Activated CD8-positive, alpha-beta memory T cell treated with anti-CD3 and anti-CD28 coated beads, Interleukin-2, amount 50 U/mL, for 48 hours (primary cell): ENCODE measurements around the gene ANKDD1B.

Experiments used
- DNase-seq: peaks from one replicate; pipeline ENCODE4 v3.0.0-alpha.2; 2020

Gene ANKDD1B

DNA sequence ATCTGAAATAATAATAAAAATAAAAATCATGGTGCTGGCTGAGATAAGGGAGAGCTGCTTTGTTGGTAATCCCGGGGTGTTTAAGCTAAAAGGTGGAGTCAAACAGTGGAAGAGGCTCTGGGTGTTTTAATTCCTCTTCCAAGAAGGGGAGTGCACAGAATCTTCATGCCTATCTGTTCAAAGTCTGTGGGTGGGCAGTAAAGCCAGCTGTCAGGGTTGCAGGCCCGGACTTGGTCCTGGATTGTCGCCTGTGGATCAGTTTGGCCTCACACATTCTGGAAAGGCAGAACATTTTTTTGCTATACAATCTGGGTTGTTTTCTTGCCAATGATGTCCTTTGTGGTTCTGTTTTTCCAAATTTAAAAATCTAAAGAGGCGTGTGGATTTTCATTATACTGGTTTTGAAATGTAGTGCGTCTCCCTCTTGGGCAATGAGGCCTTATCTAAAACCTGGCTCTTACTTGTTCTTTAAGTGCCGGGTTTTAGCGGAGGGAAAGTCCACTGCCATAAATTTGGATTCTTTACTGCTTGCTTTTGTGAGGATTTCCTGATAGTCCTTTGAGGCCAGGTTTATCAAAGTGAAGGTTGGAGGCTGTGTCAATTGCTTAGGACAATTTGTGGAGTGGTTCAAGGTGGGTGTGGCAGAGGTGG, 5.8 kb downstream of the ANKDD1B start:
- no peak for DNase-seq

- DNase-seq: no peak
Measured at GRCh38 chr5:75617736-75618352, 6.6 kb downstream of the ANKDD1B start.

DNA sequence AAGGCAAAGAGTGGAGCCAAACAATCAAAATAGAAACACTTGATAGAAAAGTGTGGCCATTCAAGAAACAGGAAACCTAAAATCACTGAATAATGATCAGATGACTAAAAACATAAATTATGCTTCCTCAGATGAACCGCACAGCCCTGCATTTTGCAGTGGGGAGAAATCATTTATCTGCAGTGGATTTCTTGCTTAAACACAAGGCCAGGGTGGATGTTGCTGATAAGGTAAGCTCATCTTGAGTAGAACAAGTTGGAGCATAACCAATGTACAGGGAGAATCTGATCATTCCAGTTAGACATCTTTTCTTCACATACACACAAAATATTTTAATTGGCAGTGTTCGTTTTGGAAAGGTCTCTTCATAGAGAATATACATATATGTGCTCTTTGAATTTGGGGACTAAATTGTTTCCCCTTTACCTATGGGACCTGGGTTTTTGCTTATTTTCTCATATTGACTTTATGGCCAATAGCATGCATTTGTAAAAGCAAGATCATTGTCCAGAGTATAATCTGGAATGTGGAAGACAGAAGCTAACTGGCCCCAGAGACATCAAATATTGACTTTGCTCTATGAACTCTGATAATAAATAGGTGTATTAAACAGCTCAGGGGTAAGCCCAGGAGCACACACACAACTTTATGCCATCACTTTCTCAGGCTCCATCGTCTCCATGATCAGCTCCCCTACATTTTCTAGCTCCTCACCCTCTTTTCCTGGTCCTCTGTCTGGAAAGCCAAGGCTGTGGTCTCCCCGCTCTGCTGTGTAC, 9.1 kb downstream of the ANKDD1B start:
- no peak for DNase-seq

DNA sequence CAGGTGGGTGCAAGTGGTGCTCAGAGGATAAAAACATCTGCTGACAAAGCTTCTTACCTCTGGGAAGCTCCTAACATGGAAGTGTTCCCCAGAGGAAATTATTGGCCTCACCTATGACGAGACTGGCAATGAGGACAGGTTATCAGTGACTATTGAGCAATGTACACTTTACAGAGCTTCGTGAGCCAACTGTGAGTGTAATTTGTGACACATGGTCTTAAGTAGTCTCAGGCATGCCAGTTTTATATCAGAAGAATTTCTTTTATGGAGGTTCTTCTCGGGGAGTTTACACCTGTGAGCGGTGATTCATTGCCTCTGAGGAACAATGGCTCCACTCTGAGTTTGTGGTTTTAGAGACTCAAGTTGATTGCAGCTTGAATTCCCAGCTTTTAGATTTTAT, 11.3 kb downstream of the ANKDD1B start:
- DNase-seq: no peak

DNA sequence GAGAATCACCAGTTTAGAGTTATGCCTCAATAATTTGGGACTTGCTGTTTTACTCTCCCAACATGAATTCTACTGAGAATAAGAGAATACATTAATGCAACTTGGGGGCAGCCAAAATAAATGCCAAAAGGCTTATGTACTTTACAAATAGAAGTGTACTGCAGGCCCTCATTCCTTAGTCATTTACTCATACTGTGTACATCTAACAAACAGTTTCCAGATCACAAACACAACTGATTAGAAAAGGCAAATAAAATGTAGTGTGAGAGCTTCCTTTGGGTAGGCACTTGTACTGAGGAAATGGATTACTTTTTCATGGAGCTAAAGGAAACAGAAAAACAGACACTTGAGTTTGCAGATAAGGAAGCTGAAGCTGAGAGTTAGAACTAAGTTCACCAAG, 12.6 kb downstream of the ANKDD1B start:
- no peak for DNase-seq

GRCh38 chr5:75626959-75627358, 15.7 kb downstream of the ANKDD1B start:
- DNase-seq: no peak

GRCh38 chr5:75627801-75628200, 16.5 kb downstream of the ANKDD1B start:
- DNase-seq: no peak

DNA sequence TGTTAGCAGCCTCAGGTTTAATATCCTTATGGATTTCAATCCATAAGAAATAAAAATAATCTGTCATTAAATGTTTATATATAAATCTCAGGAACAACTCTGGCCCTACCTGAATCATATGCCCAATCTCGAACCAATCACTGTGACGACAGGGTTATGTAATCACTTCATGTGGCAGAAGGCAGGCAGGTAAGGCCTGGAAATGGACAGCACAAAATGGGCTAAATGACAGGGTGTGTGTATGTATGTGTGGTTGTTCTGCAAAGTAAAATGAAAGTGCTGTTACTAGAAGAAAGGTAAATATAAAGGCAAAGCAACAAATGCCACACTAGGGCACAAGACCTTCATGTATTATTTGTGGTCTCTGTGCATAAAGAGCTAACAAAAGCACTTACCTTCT, 19.6 kb downstream of the ANKDD1B start:
- no peak for DNase-seq

DNA sequence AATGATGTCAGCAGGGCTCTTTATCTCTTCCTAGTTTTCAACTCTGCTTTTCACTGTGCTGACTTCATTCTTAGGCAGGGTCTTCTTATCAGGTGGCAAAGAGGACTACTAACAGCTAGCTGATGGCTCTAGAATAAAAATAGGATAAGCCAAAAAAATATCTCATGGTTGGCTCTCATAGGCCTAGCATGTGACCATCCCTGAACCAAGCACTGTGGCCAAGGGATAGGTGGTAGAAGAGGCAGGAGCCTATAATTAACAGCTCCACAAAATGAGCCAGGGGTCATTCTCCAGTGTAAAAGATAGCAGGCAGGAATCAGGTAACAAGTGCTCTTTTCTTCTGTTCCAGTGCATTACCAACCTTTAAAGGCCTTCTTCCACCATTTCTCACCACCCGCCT, 21.1 kb downstream of the ANKDD1B start:
- DNase-seq: no peak

DNA sequence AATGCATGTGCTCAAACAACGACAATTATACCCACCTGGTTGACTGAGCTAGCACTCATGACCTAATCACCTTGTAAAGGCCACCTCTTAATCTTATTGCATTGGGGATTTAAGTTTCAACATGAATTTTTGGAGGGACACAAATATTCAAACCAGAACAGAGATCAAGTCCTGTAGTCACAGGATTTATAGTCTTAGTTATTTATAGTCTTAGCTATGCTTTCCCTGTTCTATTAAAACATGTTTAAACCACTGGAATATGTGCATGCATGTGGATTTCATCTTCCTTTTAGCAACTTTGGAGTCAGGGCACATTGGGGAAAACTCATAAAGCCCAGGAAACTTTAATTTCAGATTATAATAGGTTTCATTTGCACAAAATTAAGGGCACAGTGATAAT, 26.7 kb downstream of the ANKDD1B start:
- DNase-seq: no peak

- DNase-seq: no peak
Measured at GRCh38 chr5:75639535-75640311, 28.5 kb downstream of the ANKDD1B start.

GRCh38 chr5:75640395-75640794, 29.1 kb downstream of the ANKDD1B start:
- DNase-seq: no peak

GRCh38 chr5:75640826-75641225, 29.6 kb downstream of the ANKDD1B start:
- no peak for DNase-seq

- DNase-seq: no peak
Measured at GRCh38 chr5:75648712-75649111, 37.5 kb downstream of the ANKDD1B start.

DNA sequence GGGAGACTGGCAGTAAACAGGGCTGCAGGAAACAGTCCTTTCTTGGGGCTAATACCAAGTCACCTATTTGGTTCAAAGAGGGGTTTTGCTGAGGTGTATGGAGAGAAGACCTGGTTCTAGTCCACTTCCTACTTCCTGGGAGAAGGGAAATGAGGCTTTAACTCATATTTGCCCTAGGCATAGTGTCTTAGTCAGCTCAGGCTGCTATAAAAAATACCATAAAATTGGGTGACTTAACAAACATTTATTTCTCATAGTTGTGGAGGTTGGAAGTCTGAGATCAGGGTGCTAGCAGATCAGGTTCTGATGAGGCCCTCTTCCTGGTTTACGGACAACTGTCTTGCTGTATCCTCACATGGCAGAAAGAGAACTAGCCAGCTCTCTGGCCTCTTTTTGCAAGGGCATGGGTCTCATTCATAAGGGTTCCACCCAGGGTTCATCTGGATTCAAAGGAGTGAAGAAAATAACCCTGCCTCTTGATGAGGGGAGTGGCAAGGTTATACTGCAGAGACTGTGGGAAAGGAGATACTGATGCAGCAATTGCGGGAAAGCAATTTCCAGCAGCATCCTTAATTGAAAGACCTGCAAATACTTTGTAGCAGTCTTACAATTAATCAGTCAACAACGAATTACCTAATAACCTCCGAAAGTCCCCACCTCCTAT, 40.5 kb downstream of the ANKDD1B start:
- no peak for DNase-seq

DNA sequence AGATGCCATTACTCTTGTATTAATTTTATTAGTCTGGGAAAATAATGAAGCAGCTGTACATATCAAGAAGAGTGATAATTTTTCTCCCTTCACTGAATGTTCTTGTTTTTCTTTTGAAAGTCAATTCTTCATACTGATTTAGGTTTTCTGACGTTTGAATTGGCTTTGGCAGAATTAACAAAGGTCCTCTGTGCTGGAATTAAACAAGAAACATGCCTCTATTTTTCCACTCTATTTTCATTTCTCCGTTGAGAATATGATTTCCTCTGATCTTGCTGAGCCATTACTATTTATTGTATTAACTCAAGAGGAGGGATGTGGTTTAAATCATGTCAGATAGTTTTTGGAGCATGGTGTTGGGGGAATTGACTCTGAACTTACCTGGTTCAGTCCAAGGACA, 42.3 kb downstream of the ANKDD1B start:
- no peak for DNase-seq

GRCh38 chr5:75654693-75655295, 43.5 kb downstream of the ANKDD1B start:
- DNase-seq: no peak

DNA sequence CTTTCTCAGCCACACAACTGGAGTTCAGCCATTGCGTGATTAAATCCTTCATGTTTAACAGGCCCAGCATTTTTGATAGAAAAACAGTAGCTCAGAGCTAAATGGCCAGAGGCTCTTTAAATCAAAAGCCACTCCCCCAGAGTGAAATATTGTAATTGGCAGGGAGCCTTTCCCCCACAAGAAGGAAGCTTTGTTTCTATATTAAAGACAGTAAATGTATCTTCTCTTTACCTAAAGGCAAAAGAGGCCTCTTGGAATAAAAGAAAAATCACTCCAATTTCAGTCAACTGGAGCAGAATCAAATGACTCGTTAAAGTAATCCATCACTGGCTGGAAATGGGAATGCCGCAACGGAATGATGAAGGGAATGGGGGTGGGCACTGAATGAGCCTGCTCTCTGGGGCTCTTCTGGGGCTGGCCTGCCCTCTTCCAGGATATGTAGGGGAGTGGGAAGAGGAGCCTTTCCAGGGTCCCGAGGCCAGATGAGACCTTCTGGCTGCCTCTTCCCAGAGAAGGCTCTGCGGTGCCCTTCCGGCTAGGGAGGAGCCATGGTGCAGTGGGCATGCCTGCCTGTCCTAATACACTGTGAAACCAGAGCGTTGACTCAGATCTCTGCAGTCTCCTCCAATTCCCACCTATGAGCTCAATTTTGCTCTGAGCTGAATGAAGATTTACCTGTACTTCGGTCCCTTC, 45.2 kb downstream of the ANKDD1B start:
- no peak for DNase-seq

- no peak for DNase-seq
Measured at GRCh38 chr5:75659791-75660450, 48.7 kb downstream of the ANKDD1B start.

DNA sequence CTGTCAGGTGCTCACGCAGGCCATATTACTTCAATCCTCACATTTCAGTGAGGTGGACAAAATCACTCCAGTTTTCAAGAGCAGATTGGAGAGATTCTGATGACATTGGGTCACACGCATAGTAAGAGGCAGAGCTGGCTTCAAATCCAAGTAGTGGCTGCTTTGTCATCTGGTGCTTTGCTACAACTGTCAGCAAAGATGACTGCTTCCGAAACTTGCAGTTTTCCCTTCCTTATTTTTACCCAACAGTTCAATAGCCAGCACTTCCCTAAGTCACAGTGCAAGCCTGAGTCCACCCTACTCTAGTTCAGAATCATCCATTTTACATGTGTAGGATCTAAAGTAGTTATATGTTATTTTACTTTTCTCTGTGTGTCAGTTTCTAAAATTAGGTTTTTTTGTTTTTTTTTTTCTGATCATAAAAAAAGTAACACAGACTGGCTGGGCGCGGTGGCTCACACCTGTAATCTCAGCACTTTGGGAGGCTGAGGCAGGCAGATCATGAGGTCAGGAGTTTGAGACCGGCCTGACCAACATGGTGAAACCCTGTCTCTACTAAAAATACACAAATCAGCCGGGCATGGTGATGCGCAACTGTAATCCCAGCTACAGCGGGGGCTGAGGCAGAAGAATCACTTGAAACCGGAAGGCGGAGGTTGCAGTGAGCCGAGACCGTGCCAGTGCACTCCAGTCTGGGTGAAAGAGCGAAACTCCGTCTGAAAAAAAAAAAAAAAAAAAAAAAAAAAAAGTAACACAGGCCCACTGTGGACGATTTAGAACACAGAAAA, 49.6 kb downstream of the ANKDD1B start:
- no peak for DNase-seq
